ENCODE data around the gene PGAM5.

The PGAM5 gene

GRCh38 chr12:132665794-132666193 lies 44.8 kb upstream of the PGAM5 start:
- TF ChIP-seq, protein P1, sequence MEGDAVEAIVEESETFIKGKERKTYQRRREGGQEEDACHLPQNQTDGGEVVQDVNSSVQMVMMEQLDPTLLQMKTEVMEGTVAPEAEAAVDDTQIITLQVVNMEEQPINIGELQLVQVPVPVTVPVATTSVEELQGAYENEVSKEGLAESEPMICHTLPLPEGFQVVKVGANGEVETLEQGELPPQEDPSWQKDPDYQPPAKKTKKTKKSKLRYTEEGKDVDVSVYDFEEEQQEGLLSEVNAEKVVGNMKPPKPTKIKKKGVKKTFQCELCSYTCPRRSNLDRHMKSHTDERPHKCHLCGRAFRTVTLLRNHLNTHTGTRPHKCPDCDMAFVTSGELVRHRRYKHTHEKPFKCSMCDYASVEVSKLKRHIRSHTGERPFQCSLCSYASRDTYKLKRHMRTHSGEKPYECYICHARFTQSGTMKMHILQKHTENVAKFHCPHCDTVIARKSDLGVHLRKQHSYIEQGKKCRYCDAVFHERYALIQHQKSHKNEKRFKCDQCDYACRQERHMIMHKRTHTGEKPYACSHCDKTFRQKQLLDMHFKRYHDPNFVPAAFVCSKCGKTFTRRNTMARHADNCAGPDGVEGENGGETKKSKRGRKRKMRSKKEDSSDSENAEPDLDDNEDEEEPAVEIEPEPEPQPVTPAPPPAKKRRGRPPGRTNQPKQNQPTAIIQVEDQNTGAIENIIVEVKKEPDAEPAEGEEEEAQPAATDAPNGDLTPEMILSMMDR (conservative IDR thresholded peaks at IDR 0.05; ENCODE audit: control insufficient read depth, insufficient read depth, low read depth, low read length): no peak
- H3K4me3 ChIP-seq (ENCODE audit: control insufficient read depth, low read depth, low read length): no peak overlapping the region
- DNase-seq (ENCODE audit: low read depth): no peak

DNA sequence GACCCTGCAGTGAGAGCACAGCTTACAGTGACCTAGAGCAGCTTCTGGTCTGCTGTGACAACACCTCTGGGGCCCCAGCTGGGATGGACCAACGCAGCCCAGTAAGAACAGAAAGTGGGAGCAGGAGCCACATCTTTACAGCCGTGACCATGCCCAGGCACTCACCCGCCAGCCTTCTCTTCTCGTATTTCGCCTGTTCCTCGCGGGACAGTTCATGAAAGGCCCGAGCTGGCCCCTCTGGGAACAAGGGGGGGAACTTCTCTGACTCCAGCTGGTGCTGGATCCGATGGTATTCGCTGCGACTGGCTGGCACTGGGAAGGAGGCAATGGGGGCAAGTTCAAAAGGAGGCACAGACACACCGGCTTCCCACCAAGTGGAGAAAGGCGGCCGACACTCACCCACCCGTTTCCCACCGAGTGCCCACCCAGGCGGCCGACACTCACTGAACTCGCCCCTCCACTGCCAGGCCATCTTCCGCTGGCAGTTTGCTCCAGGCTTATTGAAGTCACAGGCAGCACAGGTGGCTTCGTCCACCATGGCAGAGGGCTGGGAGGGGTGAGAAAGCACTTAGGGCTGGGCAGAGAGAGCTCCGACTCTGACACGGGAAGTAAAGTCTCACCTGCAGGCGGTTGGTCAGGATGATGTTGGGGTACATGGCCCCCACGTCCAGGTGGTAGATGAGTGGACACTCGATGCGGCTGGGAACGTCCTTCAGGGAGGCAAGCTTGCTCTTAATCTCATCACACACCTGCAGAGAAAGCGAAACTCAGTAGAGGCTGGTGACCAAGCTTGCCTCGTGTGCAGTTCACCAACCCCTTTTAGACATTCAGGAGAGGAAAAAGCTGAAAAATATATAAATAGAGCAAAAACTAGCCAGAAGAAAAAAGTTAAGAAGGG lies 42.2 kb upstream of the PGAM5 start:
- TF ChIP-seq, protein P1 (conservative IDR thresholded peaks at IDR 0.05; ENCODE audit: control insufficient read depth, insufficient read depth, low read depth, low read length): no peak
- H3K4me3 ChIP-seq (ENCODE audit: control insufficient read depth, low read depth, low read length): no peak overlapping the region
- DNase-seq (ENCODE audit: low read depth): no peak

GRCh38 chr12:132669166-132669879 lies 41.3 kb upstream of the PGAM5 start:
- no peak for DNase-seq (ENCODE audit: low read depth)
- TF ChIP-seq, protein P1 (conservative IDR thresholded peaks at IDR 0.05; ENCODE audit: control insufficient read depth, insufficient read depth, low read depth, low read length): no peak

DNA sequence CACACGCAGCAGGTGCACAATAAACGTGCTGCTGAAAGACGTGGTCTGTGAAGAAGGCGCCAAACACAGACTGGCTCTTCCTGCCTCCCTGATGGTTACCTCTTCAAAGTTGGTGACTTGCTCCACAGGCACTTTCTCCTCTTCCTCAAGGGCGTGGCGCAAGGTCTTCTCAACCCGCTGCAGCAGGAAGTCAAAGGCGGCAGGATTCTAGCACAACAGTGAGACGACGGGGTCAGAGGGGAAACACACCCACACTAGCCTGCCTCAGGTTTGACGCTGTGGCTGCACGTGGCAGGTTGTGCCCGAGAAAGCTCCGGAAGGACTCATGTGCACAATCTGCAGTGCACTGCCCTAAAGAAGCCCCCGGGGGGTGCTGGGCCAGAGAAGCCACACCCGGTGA lies 38.5 kb upstream of the PGAM5 start:
- TF ChIP-seq, protein P1 (conservative IDR thresholded peaks at IDR 0.05; ENCODE audit: control insufficient read depth, insufficient read depth, low read depth, low read length): no peak
- H3K4me3 ChIP-seq (ENCODE audit: control insufficient read depth, low read depth, low read length): no peak overlapping the region
- DNase-seq (ENCODE audit: low read depth): no peak

More at GRCh38 chr12:132669166-132669879, 41.3 kb upstream of the PGAM5 start:
- H3K4me3 ChIP-seq (ENCODE audit: control insufficient read depth, low read depth, low read length): no peak overlapping the region

DNA sequence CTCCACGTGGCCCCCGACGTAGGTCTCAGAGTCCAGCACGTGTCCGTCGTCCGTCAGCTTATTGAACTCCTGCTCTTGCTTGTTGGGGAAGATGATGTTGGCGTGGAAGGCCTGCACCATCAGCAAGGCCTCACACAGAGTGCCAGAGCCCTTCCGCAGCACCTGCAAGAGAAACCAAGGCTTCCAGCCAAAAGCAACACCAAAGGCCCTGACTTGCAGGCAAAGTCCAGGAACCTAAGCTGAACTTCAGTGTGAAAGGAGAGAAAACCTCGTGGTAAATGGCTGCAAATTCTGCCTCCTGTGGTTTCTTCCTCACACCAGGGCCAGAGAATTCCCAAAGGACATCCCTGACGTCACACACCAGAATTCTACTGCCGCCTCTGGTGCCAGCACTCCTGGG lies 38.0 kb upstream of the PGAM5 start:
- peak; percentile 7 for DNase-seq (ENCODE audit: low read depth)
- TF ChIP-seq, protein P1 (conservative IDR thresholded peaks at IDR 0.05; ENCODE audit: control insufficient read depth, insufficient read depth, low read depth, low read length): no peak
- H3K4me3 ChIP-seq (ENCODE audit: control insufficient read depth, low read depth, low read length): no peak overlapping the region

- DNase-seq (ENCODE audit: low read depth): no peak
- no peak overlapping the region for H3K4me3 ChIP-seq (ENCODE audit: control insufficient read depth, low read depth, low read length)
- TF ChIP-seq, protein P1 (conservative IDR thresholded peaks at IDR 0.05; ENCODE audit: control insufficient read depth, insufficient read depth, low read depth, low read length): no peak
Measured at GRCh38 chr12:132673288-132674179, 37.1 kb upstream of the PGAM5 start.
